Omental fat pad (tissue), 4 donors: ENCODE data around the gene JAM2. TPM values are rescaled to one million over a fixed set of nuclear protein-coding genes. Genes with fewer than 3 reads are reported as not detected.
A peak's percentile ranks its signal among the peaks of the same experiment; 100 is the strongest.

Experiments
- ATAC-seq: fragments of 150-250 bp; one replicate; pipeline ENCODE4 v1.9.1; 2016; ENCODE audit warnings: mild to moderate bottlenecking, moderate library complexity; ENCODE audit not compliant: low FRiP score
- DNase-seq: peaks from one replicate; pipeline ENCODE4 v3.0.0-alpha.2; 2019; ENCODE audit warnings: low spot score
- total RNA-seq, 4 donors: library from RNA; depleted of rRNA; stranded (reverse); fragments of >200 nt; gene quantifications; one replicate each; pipeline ENCODE4 v1.1.0, GENCODE V29; 2016
- TF ChIP-seq, protein P1 (sequence below), 3 donors: fragments of 450-650 bp; IDR thresholded peaks; one replicate each; pipeline ENCODE4 v1.5.1; 2016 to 2017; ENCODE audit warnings: antibody characterized with exemption in 3 of 3, mild to moderate bottlenecking in 3 of 3, moderate library complexity in 2 of 3

The JAM2 gene
- total RNA-seq, 4 donors from 2014 or later = 4.9 to 43.3 (median 11.6) TPM

DNA sequence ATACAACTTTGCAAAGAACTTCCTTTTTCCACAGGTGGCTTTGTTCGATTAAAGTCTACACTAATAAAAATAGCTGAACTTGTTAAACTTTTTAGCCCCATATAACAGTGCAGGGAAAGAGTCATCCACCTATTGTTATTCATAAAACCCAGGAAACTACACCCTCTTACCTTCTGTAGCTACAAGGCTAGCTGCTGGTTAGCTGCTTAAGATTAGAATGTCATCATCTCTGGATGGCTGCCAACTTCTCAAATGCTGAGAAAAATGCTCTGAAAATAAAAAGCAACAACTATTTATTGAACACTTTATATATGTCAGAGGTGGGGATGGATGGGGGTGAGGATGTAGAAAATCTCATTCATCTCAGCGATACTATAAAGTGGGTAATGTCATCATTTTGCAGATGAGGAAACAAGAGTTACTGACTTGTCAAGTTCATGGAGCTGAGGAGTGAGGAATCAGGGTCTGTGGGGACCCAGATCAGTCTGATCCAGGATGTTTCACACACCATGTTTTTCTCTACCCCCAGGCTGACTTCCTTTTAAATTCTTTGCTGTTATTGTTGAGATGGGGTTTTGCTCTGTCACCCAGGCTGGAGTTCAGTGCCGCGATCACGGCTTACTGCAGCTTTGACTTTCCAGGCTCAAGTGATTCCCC lies 78.6 kb downstream of the JAM2 start:
- TF ChIP-seq, protein P1, sequence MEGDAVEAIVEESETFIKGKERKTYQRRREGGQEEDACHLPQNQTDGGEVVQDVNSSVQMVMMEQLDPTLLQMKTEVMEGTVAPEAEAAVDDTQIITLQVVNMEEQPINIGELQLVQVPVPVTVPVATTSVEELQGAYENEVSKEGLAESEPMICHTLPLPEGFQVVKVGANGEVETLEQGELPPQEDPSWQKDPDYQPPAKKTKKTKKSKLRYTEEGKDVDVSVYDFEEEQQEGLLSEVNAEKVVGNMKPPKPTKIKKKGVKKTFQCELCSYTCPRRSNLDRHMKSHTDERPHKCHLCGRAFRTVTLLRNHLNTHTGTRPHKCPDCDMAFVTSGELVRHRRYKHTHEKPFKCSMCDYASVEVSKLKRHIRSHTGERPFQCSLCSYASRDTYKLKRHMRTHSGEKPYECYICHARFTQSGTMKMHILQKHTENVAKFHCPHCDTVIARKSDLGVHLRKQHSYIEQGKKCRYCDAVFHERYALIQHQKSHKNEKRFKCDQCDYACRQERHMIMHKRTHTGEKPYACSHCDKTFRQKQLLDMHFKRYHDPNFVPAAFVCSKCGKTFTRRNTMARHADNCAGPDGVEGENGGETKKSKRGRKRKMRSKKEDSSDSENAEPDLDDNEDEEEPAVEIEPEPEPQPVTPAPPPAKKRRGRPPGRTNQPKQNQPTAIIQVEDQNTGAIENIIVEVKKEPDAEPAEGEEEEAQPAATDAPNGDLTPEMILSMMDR (IDR thresholded peaks at IDR 0.05) = no peak
- ATAC-seq = no peak
- no peak for DNase-seq

DNA sequence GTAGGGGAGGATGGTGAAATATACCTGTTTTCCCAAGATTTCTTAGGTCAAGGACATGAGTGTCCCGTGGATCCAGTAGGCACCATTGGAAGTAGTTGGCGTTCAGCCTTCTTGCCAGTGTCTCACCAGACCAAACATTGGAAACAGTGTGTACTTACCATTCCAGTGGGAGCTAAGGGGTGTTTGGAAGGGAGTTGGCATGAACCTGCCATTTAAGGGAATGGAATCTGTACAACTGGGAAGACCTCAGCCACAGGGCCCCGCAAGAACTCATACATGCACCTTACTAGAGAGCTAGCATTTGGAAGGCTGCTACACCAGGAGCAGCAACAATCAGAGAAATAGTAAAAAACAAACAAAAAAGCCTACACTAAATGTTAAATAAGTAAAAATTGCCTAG lies 82.9 kb downstream of the JAM2 start:
- ATAC-seq = no peak

DNA sequence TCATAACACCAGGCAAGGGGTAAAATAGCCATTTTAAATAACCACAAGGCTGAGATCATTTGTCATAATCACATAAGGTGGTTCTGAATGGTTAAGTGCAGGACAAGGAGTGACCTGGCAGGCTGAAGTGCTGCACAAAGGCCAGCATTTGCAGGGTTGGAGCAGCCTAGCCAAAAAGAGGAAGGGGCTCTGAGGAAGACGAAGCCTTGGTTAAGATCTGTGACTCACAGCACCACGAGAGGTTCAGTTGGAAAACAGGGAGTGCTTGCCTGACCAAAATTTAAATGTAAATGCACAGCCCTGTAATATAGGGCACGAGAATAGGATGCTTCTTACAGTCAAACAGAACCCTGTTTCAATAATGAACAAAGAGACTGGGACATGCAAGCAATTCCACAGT lies 83.6 kb downstream of the JAM2 start:
- no peak for DNase-seq
- no peak for ATAC-seq
- TF ChIP-seq, protein P1 (IDR thresholded peaks at IDR 0.05) = no peak

More for the DNA sequence above, 82.9 kb downstream of the JAM2 start:
- TF ChIP-seq, protein P1 (IDR thresholded peaks at IDR 0.05) = no peak
- DNase-seq = no peak

DNA sequence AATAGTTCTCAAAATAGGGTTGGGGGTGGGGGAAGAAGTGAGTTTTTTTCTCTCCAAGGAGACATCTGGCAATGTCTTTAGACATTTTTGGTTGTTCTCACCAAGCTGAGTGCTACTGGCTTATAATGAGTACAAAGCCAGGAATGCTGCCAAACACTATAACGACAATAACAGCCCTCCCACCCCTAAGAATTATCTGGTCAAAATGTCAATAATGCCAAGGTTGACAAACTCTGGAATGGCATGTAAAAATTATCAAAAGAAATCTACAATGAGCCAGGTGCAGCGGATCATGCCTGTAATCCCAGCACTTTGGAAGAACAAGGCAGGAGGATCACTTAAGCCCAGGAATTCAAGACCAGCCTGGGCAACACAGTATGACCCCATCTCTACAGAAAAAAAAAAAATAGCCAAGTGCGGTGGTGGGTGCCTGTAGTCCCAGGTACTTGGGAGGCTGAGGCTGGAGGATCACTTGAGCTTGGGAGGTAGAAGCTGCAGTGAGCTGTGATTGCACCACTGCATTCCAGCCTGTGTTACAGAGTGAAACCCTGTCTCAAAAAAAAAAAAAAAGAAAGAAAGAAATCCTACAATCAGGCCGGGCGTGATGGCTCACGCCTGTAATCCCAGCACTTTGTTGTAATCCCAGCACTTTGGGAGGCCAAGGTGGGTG lies 93.2 kb downstream of the JAM2 start:
- DNase-seq (no peak), ATAC-seq (no peak)
- TF ChIP-seq, protein P1 (IDR thresholded peaks at IDR 0.05) = no peak

DNA sequence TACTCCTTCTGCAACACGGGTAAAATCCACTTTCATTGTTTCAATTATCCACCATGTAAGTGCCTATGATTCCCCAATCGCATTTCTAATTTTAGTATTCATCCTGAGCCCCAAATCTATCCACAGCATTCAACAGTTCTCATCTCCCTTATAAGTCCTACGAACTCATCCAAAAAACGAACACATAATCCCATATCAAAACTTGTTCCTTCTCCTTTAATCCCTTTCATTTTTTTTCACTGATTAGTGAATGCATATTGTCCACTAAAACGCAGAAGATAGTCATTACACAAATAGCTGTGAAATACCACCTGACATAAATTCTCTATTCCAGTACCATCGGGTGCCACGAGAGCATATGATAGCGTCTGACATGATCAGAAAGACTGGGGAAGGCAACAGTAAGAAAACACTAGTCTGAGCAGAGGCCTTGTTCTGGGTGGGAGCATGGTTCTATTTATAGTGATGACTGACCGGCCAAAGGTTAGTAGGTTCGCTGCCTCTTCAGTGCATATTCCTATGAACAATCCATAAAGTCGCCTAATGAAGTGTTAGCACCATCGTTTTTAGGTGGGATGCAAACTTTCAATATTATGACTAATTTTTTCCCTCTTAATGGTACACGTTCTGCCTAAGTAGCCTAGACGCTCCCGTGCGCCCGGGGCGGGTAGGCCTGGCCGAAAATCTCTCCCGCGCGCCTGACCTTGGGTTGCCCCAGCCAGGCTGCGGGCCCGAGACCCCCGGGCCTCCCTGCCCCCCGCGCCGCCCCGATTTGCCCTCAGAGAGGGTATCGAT lies 95.0 kb downstream of the JAM2 start:
- peak; percentile 27 for ATAC-seq
- no peak for DNase-seq
- TF ChIP-seq, protein P1 (IDR thresholded peaks at IDR 0.05) = no peak

DNA sequence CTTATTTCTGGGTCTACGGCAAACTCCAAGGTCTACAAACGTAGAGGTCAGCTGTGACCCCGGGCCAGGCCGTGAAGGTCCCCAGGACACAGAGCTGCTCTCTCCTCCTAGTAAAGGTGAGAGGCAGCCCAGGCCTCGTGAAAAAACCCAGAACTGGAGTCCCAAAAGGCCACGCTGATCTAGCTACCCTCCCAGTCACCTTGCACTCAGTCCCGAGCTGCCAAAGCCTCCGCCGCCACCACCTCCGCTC lies 95.5 kb downstream of the JAM2 start:
- no peak for DNase-seq
- ATAC-seq = no peak
- TF ChIP-seq, protein P1 (IDR thresholded peaks at IDR 0.05) = no peak
